ENCODE measurements around the gene AIRE.
"Not testable (repeated sequence)": the region's sequence is repeated elsewhere in the genome, so short reads cannot be mapped to it uniquely, and the experiment has no call there.

The AIRE gene

GRCh38 chr21:44285138-44285992, at the start of gene AIRE:
TSS of gene AIRE (plus strand) at chr21:44285876. CDS start at chr21:44286007, 131 bp downstream.
- DNase-seq: no peak

DNA sequence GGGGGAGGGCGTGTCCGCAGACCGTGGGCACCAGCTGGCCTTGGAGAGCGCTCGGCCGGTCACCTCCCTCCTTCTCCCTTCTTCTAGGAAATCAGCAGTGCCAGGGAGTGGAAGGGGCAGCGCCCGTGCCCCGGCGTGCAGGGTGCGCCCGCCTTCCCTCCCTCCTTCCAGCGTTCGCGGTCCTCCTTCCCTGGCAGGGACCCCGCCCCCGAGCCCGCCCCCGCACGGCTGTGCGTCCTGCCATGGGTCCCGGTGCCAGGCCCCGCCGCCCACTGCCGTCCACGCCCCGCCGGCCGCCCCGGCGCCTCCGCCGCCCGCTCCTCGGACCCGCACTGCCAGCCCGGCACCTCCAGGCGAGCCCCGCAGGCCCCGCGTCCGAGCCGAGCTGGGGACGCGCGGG, 45.3 kb upstream of the AIRE start:
- DNase-seq: not testable (repeated sequence)

DNA sequence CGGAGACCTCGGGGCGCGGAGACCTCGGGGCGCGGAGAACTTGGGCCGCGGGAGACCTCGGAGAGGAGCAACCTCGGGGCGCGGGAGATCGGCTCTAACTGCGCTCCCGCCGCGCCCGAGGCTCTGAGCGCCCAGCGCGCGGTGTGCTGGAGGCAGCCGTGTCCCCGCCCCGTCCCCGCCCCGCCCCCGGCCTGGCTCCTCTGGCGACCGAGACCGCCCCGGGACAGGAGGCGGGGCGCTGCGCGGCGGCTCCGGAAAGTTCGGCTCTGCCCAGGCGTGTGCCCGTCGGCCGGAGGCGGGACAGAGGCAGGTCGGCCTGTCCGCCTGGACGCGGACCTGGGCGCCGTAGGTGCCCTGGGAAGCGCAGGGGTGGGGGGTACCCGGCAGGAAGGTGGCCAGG, 44.8 kb upstream of the AIRE start, which contains the start of gene ICOSLG:
ICOSLG (minus strand) TSS at position 102 of the 400 bp plus-strand sequence. CDS start 126 bp downstream, outside the sequence.
- DNase-seq: not testable (repeated sequence)

GRCh38 chr21:44241281-44241680, 44.4 kb upstream of the AIRE start:
- DNase-seq: not testable (repeated sequence)

DNA sequence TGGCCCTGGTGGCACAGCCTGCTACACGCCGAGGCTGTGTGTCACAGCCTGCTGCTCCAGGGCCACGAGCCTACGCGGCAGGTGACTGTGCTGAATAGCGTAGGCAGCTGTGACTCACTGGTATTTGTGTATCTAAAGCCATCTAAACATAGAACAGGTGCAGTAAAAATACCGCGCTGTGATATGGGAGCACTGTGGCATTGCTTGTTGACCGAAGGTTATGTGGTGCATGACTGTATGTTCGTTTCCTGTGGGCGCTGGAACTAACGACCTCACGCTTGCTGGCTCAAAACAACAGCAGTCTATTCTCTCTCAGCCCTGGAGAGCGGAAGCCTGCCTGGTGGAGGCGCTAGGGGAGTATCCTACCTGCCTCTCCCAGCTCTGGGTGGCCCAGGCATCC, 41.7 kb upstream of the AIRE start:
- DNase-seq: not testable (repeated sequence)

DNA sequence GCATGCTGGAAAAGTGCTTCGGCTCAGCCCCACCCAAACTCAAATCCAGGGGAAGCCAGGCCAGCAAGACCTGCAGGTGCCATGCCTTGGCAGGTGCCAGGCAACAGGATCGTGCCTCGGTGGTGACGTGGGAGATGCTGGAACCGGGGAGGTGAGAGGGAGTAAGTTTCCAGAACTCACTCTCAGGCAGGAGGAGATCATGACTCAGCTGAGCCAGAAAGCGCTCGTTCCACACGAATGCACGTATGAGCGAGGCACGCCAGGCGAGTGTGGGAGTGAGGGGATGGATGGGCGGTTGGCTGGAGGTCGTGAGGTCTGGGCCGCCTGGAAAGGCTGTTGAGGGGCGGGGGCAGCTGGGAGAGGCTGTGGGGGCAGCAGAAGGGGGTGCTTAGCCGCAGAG, 37.8 kb upstream of the AIRE start:
- DNase-seq: not testable (repeated sequence)

GRCh38 chr21:44249204-44250037, 36.3 kb upstream of the AIRE start:
- DNase-seq: not testable (repeated sequence)

- no peak for DNase-seq
Measured at GRCh38 chr21:44253832-44254710, 31.6 kb upstream of the AIRE start.

DNA sequence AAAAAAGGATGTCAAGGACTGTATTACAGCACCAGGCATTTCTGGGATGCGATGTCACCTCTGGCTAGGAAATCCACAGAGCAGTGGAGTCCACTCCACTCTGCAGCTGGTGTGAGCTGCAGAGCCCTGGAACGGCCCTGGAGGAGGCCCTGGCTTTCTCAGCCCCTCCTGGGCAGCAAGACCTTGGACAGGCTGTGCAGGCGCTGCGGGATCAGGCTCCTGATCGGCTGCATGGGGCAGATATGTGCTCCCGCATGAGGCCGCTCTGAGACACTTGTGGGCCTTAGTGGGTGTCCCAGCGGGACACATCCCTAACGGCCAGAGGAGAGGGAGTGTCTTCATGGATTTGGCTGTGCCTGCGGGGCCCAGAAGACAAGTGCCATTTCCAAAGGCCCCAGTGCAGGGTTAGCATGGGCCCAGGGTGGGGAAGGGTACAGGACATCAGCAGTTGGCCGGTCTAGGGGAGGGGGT, 30.1 kb upstream of the AIRE start:
- DNase-seq: no peak

DNA sequence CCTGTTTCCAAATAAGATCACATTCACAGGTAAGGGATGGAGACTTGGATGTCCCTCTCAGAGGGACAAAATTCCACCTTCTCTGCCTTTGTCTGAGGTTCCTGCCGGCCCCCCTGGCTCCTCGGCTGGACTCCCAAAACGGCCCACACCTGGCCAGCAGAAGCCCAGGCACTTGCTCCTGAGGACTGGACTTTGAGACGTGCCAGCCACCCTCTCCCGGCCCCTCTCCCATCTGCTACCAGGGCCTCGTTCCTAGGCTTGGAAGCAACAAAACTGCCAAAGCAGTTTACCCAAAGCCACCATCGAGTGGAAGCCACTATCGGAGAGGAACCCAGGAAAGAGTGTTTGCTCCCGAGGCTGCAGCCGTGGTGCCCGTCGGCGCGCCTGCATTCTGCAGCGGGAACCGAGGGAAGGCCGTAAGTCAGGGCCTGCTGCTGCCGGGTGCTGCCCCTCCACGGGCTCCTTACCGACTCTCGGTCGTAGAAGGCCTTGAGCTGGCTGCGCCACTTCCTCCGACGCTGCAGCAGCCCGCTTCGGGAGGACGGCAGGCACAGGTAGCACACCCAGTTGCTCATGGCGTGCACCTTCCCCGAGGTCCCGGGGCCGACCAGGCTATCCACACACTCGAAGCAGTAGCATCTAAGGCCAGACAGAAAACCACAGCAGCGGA, 27.5 kb upstream of the AIRE start:
- no peak for DNase-seq

DNA sequence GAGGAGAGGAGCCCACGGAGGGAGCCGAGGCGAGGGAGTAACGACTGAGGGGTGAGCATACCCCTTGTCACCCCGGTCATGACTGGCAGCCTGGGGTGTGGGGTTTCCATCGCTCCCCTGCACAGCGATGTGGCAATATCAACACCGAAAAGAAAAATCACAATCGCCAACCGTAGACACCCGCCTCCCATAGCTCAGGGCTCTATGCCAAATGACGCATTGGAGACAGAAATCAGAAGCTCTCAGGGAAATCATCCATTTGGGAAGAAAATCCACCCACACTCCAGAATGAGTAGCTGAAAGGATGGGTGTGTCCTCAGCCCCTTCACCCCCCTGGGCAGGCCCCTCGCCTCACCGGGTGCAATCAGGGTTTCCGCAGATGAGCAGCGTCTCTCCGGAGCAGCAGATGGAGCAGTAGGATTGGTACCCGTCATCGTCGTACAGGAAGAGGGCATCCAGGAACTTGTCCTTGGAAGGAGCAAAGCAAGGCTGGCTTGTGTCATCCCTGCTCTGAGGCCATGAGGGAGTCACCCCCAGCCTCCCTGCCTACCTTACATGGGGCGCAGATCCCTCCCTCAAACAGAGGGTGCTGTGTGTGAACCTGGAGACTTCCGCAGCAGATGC, 26.5 kb upstream of the AIRE start:
- no peak for DNase-seq

GRCh38 chr21:44260066-44260465, 25.6 kb upstream of the AIRE start:
- no peak for DNase-seq

DNA sequence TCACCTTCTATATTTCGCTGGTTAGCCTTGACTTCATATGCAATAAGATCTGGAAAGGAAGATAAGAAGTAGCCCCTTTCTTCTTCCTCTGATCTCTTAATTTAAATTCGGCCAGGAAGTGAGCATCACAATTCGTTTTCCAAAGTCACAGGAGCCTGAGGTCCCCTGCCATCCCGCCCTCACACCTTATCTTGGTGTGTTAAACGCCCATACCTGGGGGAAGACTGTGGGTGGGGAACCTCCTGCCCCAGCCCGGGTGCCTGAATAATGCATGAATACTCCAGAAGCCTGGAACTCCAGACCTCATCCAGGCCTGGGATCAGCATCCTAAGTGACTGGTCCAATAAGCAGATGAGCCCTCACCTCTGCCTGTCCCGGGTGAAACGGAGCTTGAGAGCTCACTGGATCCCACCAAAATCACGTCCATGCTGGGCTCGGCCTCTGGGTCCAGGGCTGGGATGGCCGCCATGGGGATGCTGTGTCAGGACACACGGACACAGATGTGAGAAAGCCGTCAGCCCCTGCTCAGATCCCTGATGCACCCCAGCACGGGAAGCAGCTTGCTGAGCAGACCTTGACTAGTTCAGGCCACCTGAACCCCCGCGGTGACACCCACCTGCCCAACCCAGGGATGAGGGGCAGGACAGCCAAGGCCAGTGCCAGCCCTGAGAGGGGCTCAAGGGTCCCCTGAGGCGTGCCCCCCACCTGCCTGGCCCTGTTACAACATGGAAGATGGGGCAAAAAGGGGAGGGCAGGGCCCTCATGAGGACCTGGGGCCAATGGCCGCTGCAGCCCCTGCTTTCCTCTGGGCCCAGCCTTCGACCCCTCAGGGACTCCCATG, 24.7 kb upstream of the AIRE start:
- DNase-seq: no peak

DNA sequence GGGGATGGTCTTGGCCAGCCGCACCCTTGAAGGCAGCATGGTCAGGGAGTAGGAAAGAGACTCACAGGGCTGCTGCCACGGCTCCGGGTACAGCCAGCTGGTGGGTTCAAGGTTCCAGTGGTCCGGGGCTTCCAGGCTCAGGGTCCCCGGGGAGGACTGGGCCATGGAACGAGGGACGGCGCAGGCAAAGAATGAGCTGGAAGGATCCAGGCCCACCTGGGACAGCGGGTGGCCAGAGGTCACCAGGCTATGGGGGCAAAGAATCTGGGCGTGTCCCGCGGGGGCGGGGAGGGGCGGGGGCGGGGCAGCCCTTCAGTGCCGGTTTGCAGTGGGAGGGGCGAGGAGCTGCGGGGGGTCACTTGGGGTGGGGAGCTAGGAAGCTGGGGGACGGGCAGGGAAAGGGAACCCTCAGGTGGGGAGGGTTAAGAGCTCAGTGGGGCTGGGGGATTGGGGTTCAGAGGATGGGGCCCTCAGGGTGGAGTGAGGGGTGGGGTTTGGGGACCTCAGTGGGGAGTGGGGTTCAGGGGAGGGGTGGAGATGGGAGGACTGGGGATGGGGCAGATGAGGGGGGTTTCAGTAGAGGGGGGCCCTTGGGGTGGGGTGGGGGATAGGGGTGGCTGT, 23.9 kb upstream of the AIRE start, which contains the start of gene DNMT3L:
DNMT3L (minus strand) TSS at position 223 of the 621 bp plus-strand sequence. CDS start 638 bp downstream, outside the sequence.
- DNase-seq: no peak

DNA sequence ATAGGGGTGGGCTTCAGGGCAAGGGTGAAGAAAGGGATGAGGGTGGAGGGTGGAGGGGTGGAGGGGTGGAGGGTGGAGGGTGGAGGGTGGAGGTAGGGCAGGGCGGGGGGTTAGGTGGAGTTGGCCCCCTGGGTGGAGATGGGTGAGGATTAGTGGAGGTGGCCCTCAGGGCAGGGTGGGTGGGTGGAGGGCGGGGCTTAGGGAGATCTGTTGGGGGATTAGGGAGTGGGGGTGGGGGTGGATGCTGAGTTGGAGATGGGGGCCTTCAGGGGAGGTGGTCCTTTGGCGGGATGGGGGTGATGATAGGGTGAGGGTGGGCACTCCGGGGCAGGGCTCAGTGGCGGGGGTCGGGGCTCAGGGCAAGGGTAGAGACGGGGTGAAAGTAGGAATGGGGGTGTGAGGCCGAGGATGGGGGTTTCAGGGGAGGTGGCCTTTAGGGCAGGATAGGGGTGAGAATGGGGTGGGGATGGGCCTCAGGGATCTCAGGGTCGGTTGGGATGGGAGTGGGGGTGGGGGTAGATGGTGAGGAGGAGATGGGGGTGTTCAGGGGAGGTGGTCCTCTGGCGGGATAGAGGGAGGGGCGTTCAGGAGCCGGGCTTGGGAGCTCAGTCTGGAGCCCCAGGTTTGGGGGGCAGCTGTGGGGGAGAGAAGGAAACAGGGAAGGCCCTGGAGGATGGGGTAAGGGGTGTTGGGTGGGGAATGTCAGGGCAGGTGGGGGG, 23.2 kb upstream of the AIRE start:
- no peak for DNase-seq

- DNase-seq: no peak
Measured at GRCh38 chr21:44263221-44263760, 22.4 kb upstream of the AIRE start.

DNA sequence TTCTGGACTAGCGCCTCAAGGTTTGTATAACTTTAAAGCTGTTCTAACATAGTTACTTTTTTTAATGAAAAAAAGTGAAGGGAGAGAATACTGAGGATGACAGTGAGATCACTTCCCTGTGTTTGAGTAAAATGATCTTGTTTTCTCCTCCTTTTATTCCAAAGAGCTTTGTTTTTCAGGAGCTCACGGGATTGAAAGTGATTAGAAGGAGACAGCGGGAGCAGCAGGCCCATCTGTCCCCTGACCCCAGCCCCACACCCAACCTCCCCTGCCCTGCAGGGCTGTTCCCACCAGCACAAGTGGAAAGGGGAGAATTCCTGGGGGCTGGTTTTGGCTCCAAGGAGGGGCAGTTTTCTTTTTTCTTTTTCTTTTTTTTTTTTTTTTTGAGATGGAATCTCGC, 21.9 kb upstream of the AIRE start:
- DNase-seq: no peak

- DNase-seq: no peak
Measured at GRCh38 chr21:44265734-44266270, 19.9 kb upstream of the AIRE start.

All from NCI-H1436 treated with DMSO at 0.1 percent for 48 hours (cell line).